GM13976 (cell line): ENCODE measurements around the gene VSTM2B.

ENCODE experiments used
- DNase-seq: peaks from one replicate; pipeline ENCODE4 v3.0.0; 2012; ENCODE audit warnings: low spot score
- in situ Hi-C: fragments of 300-500 bp; cut with MboI; formaldehyde crosslinking; loops from one replicate; pipeline ENCODE4 v1.12.0; 2022; ENCODE audit warnings: low sequenced_read_pairs, mixed read lengths, inconsistent platforms; ENCODE audit not compliant: unreplicated experiment
- TF ChIP-seq, protein P1 (sequence below): IDR thresholded peaks from 2 replicates; pipeline ENCODE4 v1.5.1; 2012; ENCODE audit warnings: borderline replicate concordance, mild to moderate bottlenecking; ENCODE audit not compliant: insufficient read depth; ENCODE audit errors: extremely low read depth, missing control alignments, control extremely low read depth

The VSTM2B gene

DNA sequence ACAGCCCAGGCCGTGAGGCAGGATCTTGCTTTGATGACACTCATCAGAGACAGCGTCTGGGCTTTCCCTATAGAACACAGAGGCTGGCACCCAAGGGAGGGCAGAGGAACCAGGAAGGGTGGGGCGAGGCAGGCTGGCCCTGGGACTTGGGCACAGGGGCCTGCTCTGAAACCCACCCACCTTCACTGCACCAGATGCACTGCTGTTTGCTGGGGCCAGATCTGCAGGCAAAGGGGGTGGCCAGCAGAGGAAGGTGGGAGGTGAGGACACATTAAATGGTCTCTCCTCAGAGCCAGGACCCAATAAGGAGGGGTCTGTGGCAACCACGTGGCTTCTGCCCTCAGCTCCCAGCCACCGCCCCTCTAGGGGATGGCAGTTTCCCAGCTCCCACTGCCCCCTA, 6.6 kb upstream of the VSTM2B start:
- no peak for DNase-seq
- TF ChIP-seq, protein P1, sequence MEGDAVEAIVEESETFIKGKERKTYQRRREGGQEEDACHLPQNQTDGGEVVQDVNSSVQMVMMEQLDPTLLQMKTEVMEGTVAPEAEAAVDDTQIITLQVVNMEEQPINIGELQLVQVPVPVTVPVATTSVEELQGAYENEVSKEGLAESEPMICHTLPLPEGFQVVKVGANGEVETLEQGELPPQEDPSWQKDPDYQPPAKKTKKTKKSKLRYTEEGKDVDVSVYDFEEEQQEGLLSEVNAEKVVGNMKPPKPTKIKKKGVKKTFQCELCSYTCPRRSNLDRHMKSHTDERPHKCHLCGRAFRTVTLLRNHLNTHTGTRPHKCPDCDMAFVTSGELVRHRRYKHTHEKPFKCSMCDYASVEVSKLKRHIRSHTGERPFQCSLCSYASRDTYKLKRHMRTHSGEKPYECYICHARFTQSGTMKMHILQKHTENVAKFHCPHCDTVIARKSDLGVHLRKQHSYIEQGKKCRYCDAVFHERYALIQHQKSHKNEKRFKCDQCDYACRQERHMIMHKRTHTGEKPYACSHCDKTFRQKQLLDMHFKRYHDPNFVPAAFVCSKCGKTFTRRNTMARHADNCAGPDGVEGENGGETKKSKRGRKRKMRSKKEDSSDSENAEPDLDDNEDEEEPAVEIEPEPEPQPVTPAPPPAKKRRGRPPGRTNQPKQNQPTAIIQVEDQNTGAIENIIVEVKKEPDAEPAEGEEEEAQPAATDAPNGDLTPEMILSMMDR = no peak
- in situ Hi-C loops = no loop called here

DNA sequence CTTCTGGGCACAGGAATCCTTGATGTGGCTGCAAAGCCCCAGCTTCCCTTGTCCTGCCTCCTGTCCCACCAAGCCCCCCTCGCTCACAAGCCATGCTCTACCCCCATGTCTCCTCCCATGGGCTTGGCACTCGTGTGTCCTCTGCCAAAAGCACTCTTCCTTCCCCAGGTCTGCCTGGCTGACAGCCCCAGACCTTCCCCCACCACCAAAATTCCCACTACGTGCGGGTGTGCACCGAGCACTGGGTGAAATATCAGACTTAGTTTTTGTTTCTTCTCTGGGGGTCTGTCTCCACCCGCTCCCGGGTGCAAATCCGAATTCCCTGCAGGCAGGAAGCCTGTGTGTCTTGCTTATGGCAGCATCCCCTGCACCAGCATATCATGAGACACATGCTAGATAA, 5.9 kb upstream of the VSTM2B start:
- no peak for DNase-seq
- in situ Hi-C loops = no loop called here
- TF ChIP-seq, protein P1 = no peak

DNA sequence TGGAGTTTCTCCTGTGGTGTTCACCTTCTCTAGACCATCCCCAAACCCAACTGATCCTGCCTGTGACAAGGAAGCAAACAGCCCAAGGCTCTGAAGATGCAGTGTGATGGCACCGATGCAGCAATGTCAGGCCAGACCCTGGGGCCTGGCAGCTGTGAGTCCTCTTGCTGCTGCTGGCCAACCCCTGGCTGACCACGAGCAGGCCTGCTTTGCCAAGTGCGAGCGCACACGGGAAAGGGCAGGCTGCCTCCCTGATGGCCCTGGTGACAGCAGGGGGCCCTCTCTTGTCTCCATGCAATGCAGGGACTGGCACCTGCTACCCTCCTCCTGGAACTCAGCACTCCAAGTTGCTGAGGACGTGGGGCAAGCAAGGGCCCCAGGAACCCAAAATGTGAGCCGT, 5.4 kb upstream of the VSTM2B start:
- in situ Hi-C loops = no loop called here
- TF ChIP-seq, protein P1 = no peak
- DNase-seq = no peak

DNA sequence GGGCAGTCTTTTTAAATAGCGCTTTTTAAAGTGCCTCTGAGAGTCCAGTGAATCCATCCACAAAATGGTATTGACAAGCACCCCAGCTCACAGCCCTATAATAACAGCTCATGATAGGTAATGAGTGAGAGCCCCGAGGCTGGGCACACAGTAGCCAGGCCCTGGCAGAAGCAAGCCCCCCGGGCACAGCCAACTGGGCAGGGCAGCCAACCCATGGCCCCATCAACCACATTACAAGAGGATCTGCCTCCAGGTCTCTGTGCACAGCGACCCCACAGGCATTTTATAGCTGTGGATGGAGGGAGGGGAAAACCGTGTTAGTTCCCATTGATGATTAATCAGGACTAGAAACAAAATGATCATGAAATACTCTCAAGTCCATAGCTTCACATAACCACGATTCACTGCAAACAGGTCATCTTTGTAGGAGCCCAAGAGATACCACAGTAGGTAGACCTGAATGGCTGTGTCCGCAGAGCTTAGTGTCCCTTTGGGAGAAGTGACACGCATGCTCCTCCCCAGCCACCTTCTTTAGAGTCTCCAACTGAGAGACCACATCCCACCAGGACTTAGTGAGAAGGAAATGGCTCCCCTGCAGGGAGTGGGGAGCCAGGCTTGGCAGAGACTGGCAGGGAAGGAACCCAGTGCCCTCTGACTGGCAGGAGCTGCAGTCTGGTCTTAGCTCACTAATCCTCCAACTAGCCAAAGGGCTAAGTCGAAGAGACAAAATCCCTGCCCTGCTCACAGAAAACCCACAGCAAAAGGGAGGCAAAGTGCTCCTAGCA, 4.3 kb upstream of the VSTM2B start:
- TF ChIP-seq, protein P1 = no peak
- in situ Hi-C loops = no loop called here

DNA sequence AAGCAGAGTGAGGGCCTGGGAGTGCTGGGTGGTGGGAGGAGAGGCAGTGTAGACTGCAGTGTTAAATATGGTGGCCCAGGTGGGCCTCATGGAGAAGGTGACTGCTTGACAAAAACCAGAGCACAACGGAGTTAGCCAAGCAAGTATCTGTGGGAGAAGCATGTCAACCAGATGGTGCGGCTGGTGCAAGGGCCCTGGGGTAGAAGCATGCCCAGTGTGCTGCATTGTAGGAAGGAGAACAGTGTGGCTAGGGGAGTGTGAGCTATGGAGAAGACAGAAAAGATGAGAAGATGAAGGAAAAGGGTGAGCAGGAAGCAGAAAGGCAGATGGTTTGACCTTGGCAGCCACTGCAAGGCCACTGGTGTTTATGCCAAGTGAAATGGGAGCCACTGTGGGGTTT, 2.2 kb upstream of the VSTM2B start:
- DNase-seq = no peak
- TF ChIP-seq, protein P1 = no peak
- in situ Hi-C loops = no loop called here

More for the DNA sequence above, 4.3 kb upstream of the VSTM2B start:
- DNase-seq = no peak

DNA sequence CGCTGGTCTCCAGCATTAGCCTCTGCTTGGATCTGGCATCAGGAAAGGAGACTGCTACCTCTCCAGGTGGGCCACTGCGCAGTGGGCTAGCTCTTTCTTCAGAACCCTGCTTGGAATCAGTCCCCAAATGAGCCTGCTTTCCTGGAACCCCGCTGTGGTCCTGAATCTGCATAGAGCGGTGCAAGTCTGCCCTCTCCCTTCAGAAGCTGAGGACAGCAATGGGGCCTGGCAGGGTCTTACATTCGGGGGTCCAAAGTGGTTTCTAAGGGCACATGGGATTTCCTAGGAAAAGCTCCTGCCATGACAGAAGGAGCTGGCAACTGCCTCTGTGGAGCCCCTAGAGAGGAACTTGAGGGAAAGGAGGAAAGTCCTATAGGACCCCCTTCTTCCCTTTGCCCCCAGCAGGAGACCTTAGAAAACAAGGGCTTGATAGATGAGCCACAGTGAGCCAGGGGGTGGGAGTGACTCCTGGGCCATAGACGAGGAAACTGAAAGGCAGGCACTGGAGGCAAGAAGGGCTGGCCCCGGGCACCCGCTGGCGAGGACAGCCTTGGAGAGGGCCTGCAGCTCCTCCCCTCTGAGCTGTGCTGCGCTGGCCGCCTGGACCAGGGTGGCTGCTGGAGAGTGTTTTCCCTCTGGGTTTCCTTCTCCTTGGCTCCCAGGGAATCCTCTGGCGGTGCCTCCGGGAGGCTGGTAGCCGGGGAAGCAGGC, 1.4 kb upstream of the VSTM2B start:
- DNase-seq = no peak
- in situ Hi-C loops = no loop called here
- TF ChIP-seq, protein P1 = no peak
